SK-N-SH (cell line): Measurements from ENCODE around the gene DNAH11.

Experiments used
- EP300 ChIP-seq, 2 experiments: IDR thresholded peaks; 2 replicates each; pipeline versions ENCODE4 v1.4.0 to v1.6.1; 2012; ENCODE audit warnings: borderline replicate concordance in 1 of 2, low read depth in 1 of 2, low read length in 1 of 2
- GATA2 ChIP-seq: sonication (generic); formaldehyde crosslinking; IDR thresholded peaks from 2 replicates; pipeline ENCODE4 v1.5.0; 2020; ENCODE audit warnings: mild to moderate bottlenecking, missing genetic modification reagents
- POLR2AphosphoS5 ChIP-seq: IDR thresholded peaks from 2 replicates; pipeline ENCODE4 v1.6.1; 2012; ENCODE audit warnings: low read depth, low read length
- RFX5 ChIP-seq: IDR thresholded peaks from 2 replicates; pipeline ENCODE4 v1.6.1; 2012; ENCODE audit warnings: mild to moderate bottlenecking, improper control_type of control experiment, low read length
- TF ChIP-seq, protein P1 (sequence below): fragments of 200-600 bp; sonication (generic); IDR thresholded peaks from 2 replicates; pipeline ENCODE4 v1.6.1; 2017; ENCODE audit warnings: antibody characterized with exemption, mild to moderate bottlenecking, moderate library complexity

DNA sequence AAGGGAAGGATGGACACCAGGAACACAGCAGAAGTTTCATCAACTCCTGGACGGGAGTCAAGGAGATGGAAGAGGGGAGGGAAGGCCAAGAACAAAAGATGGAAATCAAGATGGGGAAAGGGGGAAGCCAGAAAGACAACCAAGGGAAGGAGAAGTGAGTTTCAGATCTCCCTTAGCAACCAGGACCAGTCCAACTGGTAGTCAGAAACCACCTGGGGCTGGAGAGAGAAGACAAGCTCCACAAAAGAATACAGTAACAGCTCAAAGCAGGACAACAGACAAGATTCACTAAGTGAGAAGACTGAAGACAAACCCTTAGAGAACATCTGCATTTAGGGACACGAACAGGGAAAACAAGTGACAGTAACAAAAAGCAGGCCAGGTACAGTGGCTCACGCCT is 372.3 kb downstream of the DNAH11 start:
- TF ChIP-seq GATA2 (no peak), RFX5 (no peak), EP300 (IDR thresholded peaks at IDR 0.05; ENCODE audit: borderline replicate concordance in 1 of 2, low read depth in 1 of 2, low read length in 1 of 2) (no peak), POLR2AphosphoS5 (no peak)
- TF ChIP-seq, protein P1, sequence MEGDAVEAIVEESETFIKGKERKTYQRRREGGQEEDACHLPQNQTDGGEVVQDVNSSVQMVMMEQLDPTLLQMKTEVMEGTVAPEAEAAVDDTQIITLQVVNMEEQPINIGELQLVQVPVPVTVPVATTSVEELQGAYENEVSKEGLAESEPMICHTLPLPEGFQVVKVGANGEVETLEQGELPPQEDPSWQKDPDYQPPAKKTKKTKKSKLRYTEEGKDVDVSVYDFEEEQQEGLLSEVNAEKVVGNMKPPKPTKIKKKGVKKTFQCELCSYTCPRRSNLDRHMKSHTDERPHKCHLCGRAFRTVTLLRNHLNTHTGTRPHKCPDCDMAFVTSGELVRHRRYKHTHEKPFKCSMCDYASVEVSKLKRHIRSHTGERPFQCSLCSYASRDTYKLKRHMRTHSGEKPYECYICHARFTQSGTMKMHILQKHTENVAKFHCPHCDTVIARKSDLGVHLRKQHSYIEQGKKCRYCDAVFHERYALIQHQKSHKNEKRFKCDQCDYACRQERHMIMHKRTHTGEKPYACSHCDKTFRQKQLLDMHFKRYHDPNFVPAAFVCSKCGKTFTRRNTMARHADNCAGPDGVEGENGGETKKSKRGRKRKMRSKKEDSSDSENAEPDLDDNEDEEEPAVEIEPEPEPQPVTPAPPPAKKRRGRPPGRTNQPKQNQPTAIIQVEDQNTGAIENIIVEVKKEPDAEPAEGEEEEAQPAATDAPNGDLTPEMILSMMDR = no peak
